ENCODE data around the gene TNN. TPM values are rescaled to one million over a fixed set of nuclear protein-coding genes. Genes with fewer than 3 reads are reported as not detected.
"Not testable (repeated sequence)": the region's sequence is repeated elsewhere in the genome, so short reads cannot be mapped to it uniquely, and the experiment has no call there.

The TNN gene
- total and polyA plus RNA-seq, 2 experiments from 2014 or later, result not detected

DNA sequence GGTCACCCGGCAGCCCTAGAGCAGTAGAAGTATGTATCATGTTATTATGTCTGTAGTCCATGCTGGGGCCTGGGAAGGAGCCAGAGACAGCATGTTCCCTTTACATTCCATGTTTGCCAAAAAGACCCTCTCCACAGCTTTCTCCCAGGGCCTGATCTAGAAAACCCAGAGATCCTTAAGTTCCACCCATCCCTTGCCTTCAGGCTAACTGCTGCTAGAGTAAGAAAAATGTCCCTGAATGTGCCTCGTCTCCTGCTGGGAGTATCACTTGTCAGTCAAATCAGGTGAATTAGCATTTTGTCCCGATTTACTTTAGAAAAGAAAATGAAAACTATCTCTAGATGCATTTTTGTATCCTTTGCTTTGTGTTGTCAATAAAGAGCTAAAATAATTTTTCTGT, 31.2 kb upstream of the TNN start:
- in situ Hi-C loops (cut with MboI), result loop anchor here (10.0 kb wide), 1 partner anchor 278 kb away; no protein-coding TSS in a partner anchor
- Histone ChIP-seq H3K4me2 (ENCODE audit: unreplicated experiment) (no peak overlapping the region), H3K9me2 (ENCODE audit: insufficient read depth) (no peaks in the 10 kb centered on the region), H2AFZ (no peak overlapping the region), H3K9me3 (ENCODE audit: low read depth) (no peaks in the 10 kb centered on the region), H3K9ac (no peak overlapping the region), H4K20me1 (ENCODE audit: insufficient read depth) (no peaks in the 10 kb centered on the region), H3K79me2 (ENCODE audit: insufficient read depth) (no peaks in the 10 kb centered on the region), H3K4me1 (ENCODE audit: insufficient read depth) (no peaks in the 10 kb centered on the region), H3K4me3 (no peak overlapping the region), H3F3A (ENCODE audit: insufficient read depth) (no peaks in the 10 kb centered on the region), H3K27ac (no peak overlapping the region), H3K36me3 (ENCODE audit: low read depth) (no peaks in the 10 kb centered on the region), H3K27me3 (replicated peaks; ENCODE audit: insufficient read depth) (peaks cover 9% of the 10 kb centered on the region)
- TF ChIP-seq EZH2 (IDR thresholded peaks at IDR 0.05; ENCODE audit: insufficient read depth, poor library complexity, severe bottlenecking), result no peak
- WGBS, 2 experiments (ENCODE audit: low coverage in 1 of 2, low lambda C conversion rate in 2 of 2, missing lambda C conversion rate in 2 of 2), result 36 to 37% methylated on average over 3 of the region's 3 CpGs
- no peak for DNase-seq

DNA sequence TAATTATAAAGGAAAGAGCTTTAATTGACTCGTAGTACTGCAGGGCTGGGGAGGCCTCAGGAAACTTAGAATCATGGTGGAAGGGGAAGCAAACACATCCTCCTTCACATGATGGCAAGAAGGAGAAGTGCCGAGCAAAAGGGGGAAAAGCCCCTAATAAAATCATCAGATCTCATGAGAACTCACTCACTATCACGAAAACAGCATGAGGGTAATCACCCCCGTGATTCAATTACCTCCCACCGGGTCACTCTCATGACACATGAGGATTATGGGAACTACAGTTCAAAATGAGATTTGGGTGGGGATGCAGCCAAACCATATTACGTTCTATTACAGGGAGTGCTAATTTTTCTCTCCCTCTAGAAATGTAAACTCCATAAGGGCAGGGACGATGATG, 30.2 kb upstream of the TNN start:
- in situ Hi-C loops (cut with MboI), result loop anchor here (10.0 kb wide), 1 partner anchor 277 kb away; no protein-coding TSS in a partner anchor
- no peaks in the 10 kb centered on the region for H3K36me3 ChIP-seq (ENCODE audit: low read depth)
- no peaks in the 10 kb centered on the region for H3K79me2 ChIP-seq (ENCODE audit: insufficient read depth)
- H2AFZ ChIP-seq, result no peak overlapping the region
- H3F3A ChIP-seq (ENCODE audit: insufficient read depth), result no peaks in the 10 kb centered on the region
- WGBS, 2 experiments (ENCODE audit: low coverage in 1 of 2, low lambda C conversion rate in 2 of 2, missing lambda C conversion rate in 2 of 2), result 60% methylated on average over 7 of the region's 7 CpGs
- no peaks in the 10 kb centered on the region for H3K9me3 ChIP-seq (ENCODE audit: low read depth)
- no peak overlapping the region for H3K9ac ChIP-seq
- DNase-seq, result no peak
- no peaks in the 10 kb centered on the region for H3K4me1 ChIP-seq (ENCODE audit: insufficient read depth)
- H3K4me3 ChIP-seq, result no peak overlapping the region
- TF ChIP-seq EZH2phosphoT487 (IDR thresholded peaks at IDR 0.05; ENCODE audit: insufficient read depth, low read depth) (no peak), EZH2 (IDR thresholded peaks at IDR 0.05; ENCODE audit: insufficient read depth, poor library complexity, severe bottlenecking) (no peak)
- H3K27ac ChIP-seq, result no peak overlapping the region
- no peaks in the 10 kb centered on the region for H3K9me2 ChIP-seq (ENCODE audit: insufficient read depth)
- H3K4me2 ChIP-seq (ENCODE audit: unreplicated experiment), result no peak overlapping the region
- H4K20me1 ChIP-seq (ENCODE audit: insufficient read depth), result no peaks in the 10 kb centered on the region
- H3K27me3 ChIP-seq (replicated peaks; ENCODE audit: insufficient read depth), result peaks cover 9% of the 10 kb centered on the region

DNA sequence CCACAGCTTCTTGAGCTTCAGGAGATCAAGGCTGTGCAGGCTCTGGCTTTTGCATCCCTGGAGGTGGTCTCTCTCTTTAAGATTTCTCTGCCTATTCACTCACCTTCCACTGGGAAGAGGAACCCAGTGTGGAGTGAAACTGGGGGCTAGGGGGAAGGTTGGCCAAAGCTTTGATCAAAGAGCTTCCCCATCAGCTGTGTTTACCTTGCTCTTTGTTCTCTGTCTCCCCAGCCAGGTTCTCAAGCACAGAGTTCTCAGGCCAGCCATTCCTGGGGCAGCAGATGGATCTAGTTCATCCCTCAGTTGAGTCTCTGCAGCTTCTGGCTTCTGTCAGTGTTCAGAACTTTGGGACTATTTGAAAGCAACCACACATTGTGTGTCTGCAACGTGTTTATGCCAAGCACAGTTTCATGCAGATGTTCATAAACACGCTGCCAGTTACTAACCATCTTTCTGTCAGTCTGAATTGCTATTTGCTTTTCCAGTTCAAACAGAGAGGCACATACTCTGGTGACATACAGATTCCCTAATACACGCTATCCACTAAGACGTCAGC, 27.2 kb upstream of the TNN start:
- in situ Hi-C loops (cut with MboI), result no loop called here
- Histone ChIP-seq H3K9me2 (ENCODE audit: insufficient read depth) (no peaks in the 10 kb centered on the region), H2AFZ (no peak overlapping the region), H3K36me3 (ENCODE audit: low read depth) (no peaks in the 10 kb centered on the region), H3K9me3 (ENCODE audit: low read depth) (no peaks in the 10 kb centered on the region), H3F3A (ENCODE audit: insufficient read depth) (no peaks in the 10 kb centered on the region), H3K79me2 (ENCODE audit: insufficient read depth) (no peaks in the 10 kb centered on the region), H3K4me2 (ENCODE audit: unreplicated experiment) (no peak overlapping the region), H3K4me1 (ENCODE audit: insufficient read depth) (no peaks in the 10 kb centered on the region), H3K27me3 (replicated peaks; ENCODE audit: insufficient read depth) (peaks cover 9% of the 10 kb centered on the region), H3K27ac (no peak overlapping the region), H3K4me3 (no peak overlapping the region), H4K20me1 (ENCODE audit: insufficient read depth) (no peaks in the 10 kb centered on the region), H3K9ac (no peak overlapping the region)
- TF ChIP-seq EZH2phosphoT487 (IDR thresholded peaks at IDR 0.05; ENCODE audit: insufficient read depth, low read depth) (no peak), EZH2 (IDR thresholded peaks at IDR 0.05; ENCODE audit: insufficient read depth, poor library complexity, severe bottlenecking) (no peak)
- 0 to 1% methylated on average over 4 of the region's 4 CpGs for WGBS, 2 experiments (ENCODE audit: low coverage in 1 of 2, low lambda C conversion rate in 2 of 2, missing lambda C conversion rate in 2 of 2)
- no peak for DNase-seq

DNA sequence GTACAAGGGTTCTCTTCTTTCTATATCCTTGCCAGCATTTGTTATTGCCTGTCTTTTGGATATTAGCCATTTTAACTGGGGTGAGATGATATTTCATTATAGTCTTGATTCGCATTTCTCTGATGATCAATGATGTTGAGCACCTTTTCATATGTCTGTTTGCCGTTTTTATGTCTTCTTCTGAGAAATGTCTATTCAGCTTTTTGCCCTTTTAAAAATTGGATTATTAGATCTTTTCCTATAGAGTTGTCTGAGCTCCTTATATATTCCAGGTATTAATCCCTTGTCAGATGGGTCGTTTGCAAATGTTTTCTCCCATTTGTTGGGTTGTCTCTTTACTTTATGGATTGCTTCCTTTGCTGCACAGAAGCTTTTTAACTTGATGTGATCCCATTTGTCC, 25.0 kb upstream of the TNN start:
- Histone ChIP-seq H2AFZ (no peak overlapping the region), H3K4me1 (ENCODE audit: insufficient read depth) (no peaks in the 10 kb centered on the region), H3K9ac (no peak overlapping the region), H4K20me1 (ENCODE audit: insufficient read depth) (no peaks in the 10 kb centered on the region), H3K4me2 (ENCODE audit: unreplicated experiment) (no peak overlapping the region), H3K27ac (no peak overlapping the region), H3K27me3 (replicated peaks; ENCODE audit: insufficient read depth) (peaks cover 9% of the 10 kb centered on the region), H3K9me3 (ENCODE audit: low read depth) (no peaks in the 10 kb centered on the region), H3K79me2 (ENCODE audit: insufficient read depth) (no peaks in the 10 kb centered on the region), H3K36me3 (ENCODE audit: low read depth) (no peaks in the 10 kb centered on the region), H3K4me3 (no peak overlapping the region), H3K9me2 (ENCODE audit: insufficient read depth) (no peaks in the 10 kb centered on the region), H3F3A (ENCODE audit: insufficient read depth) (no peaks in the 10 kb centered on the region)
- in situ Hi-C loops (cut with MboI), result no loop called here
- no peak for DNase-seq
- no peak for TF ChIP-seq EZH2 (IDR thresholded peaks at IDR 0.05; ENCODE audit: insufficient read depth, poor library complexity, severe bottlenecking)
- WGBS, 2 experiments (ENCODE audit: low coverage in 1 of 2, low lambda C conversion rate in 2 of 2, missing lambda C conversion rate in 2 of 2), result 33% methylated on average over 3 of the region's 3 CpGs

DNA sequence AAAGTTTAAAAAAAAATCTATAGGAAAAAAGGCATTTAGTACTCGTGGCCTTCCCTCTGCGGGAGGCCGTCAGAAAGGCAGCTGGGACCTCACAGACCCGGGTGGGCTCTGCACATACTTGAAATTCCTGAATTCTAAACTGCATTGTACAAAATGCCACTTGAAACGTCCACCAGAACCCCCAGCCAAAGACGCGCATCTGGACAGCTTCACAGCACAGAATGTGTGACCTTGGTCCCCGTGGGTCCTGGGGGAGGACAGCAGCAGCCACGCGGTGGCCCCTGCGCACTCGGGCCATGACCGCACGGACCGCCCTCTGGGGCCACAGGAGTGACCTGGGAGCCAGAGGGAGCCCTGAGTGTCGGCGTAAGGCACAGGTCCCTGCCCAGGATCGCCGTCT, 23.8 kb upstream of the TNN start:
- WGBS, 2 experiments (ENCODE audit: low coverage in 1 of 2, low lambda C conversion rate in 2 of 2, missing lambda C conversion rate in 2 of 2), result 66 to 69% methylated on average over 15 to 19 of the region's 19 CpGs
- in situ Hi-C loops (cut with MboI), result no loop called here
- H2AFZ ChIP-seq, result no peak overlapping the region
- no peak for TF ChIP-seq EZH2phosphoT487 (IDR thresholded peaks at IDR 0.05; ENCODE audit: insufficient read depth, low read depth)
- TF ChIP-seq EZH2 (IDR thresholded peaks at IDR 0.05; ENCODE audit: insufficient read depth, poor library complexity, severe bottlenecking), result no peak
- no peaks in the 10 kb centered on the region for H4K20me1 ChIP-seq (ENCODE audit: insufficient read depth)
- no peaks in the 10 kb centered on the region for H3K9me3 ChIP-seq (ENCODE audit: low read depth)
- H3K36me3 ChIP-seq (ENCODE audit: low read depth), result no peaks in the 10 kb centered on the region
- no peaks in the 10 kb centered on the region for H3K9me2 ChIP-seq (ENCODE audit: insufficient read depth)
- DNase-seq, result no peak
- H3K4me2 ChIP-seq (ENCODE audit: unreplicated experiment), result no peak overlapping the region
- H3K79me2 ChIP-seq (ENCODE audit: insufficient read depth), result no peaks in the 10 kb centered on the region
- H3K27me3 ChIP-seq (replicated peaks; ENCODE audit: insufficient read depth), result peaks cover 7% of the 10 kb centered on the region
- no peaks in the 10 kb centered on the region for H3F3A ChIP-seq (ENCODE audit: insufficient read depth)
- no peaks in the 10 kb centered on the region for H3K4me1 ChIP-seq (ENCODE audit: insufficient read depth)
- H3K4me3 ChIP-seq, result no peak overlapping the region
- H3K27ac ChIP-seq, result no peak overlapping the region
- no peak overlapping the region for H3K9ac ChIP-seq

DNA sequence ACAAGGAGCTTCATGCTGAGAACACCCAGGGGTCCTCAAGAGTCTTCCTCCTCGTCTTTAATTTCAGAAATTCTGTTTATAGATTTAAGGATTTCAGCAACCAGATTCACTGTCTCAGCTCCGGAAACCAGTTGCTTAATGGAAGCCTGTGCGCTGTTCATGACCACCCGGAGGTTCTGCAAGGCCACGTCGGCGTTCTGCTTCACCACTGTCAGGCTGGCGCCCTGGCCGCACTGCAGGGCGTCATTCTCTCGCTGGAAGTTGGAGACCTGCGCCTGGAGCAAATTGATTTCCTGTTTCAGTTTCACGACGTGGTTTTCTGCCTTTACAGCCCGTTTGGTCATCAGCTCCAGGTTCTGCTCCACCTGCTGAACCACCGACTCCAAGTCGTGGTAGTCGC, 23.0 kb upstream of the TNN start:
- H2AFZ ChIP-seq; H3K27ac ChIP-seq; H3K9ac ChIP-seq; H3K4me1 ChIP-seq (ENCODE audit: insufficient read depth); H3K79me2 ChIP-seq (ENCODE audit: insufficient read depth); H3K9me3 ChIP-seq (ENCODE audit: low read depth); in situ Hi-C loops (cut with MboI); H3K36me3 ChIP-seq (ENCODE audit: low read depth); H3K27me3 ChIP-seq (replicated peaks; ENCODE audit: insufficient read depth); H3K4me3 ChIP-seq; DNase-seq; H3F3A ChIP-seq (ENCODE audit: insufficient read depth); H4K20me1 ChIP-seq (ENCODE audit: insufficient read depth); H3K9me2 ChIP-seq (ENCODE audit: insufficient read depth); H3K4me2 ChIP-seq (ENCODE audit: unreplicated experiment): not testable (repeated sequence)
- WGBS, 2 experiments (ENCODE audit: low coverage in 1 of 2, low lambda C conversion rate in 2 of 2, missing lambda C conversion rate in 2 of 2), result 76 to 79% methylated on average over 18 of the region's 18 CpGs
